Prostate gland (tissue), 1 donor: ENCODE measurements around the gene DNM3.

Source experiments
- POLR2A ChIP-seq: fragments of 450-650 bp; IDR thresholded peaks from one replicate; pipeline ENCODE4 v1.6.1; 2016; ENCODE audit warnings: antibody characterized with exemption, mild to moderate bottlenecking
- POLR2AphosphoS5 ChIP-seq: sonication (generic); formaldehyde crosslinking; IDR thresholded peaks from one replicate; pipeline ENCODE4 v1.6.1; 2017; ENCODE audit warnings: antibody characterized with exemption

DNA sequence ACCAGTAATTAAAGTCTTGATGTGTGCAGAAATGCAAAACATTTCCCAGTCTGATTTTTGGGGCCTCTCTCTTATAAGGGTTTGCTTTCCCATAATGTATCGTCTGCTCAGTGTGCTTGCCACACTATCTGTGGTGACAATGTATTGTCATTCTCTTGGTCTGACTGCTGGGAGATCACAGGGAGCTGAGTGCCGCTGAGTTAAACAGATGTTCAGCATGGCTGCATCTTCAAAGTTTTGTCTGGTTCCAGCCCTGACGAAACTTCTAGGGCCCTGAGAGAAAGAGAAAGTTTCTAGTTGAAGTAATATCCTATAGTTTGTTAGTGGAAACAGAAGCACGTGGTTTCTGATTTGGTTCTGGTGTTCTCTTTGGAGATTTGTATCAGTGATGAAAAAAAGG is 42.6 kb downstream of the DNM3 start:
- TF ChIP-seq POLR2A, result no peak
- TF ChIP-seq POLR2AphosphoS5, result no peak
